H1 (cell line): ENCODE data around the gene FAM13C. TPM values are rescaled to one million over a fixed set of nuclear protein-coding genes. Genes with fewer than 3 reads are reported as not detected.

Experiments
- TAF7 ChIP-seq: optimal IDR thresholded peaks from 2 replicates; pipeline ENCODE3; 2011; ENCODE audit warnings: low read depth, mild to moderate bottlenecking, inconsistent platforms, low read length, moderate library complexity, borderline replicate concordance
- polyA plus RNA-seq, 7 experiments: library from polyadenylated mRNA; depleted of rRNA in 3 of 7; stranded (reverse) in 5 of 7; unstranded in 2 of 7; fragments of >200 nt in 5 of 7; fragments of 200-250 nt in 2 of 7; gene quantifications; 1 replicate in 5 of 7; 2 replicates in 1 of 7; 4 replicates in 1 of 7; pipeline versions ENCODE4 v1.2.1 to v1.2.3, GENCODE V29; 2011 to 2013; ENCODE audit warnings: missing spikeins in 2 of 7, mixed read lengths in 2 of 7
- total RNA-seq: library from RNA; stranded (reverse); fragmentation: NEBNext Ultra II Directional; extraction: Animal tissue kit (Norgen Biotek cat#: 25700); gene quantifications from 2 replicates; pipeline ENCODE4 v1.2.1, GENCODE V29; 2021

The FAM13C gene
- total and polyA plus RNA-seq, 2 of the 8 experiments (the other 6 are each of a cell fraction or from before 2014, with no cell fraction given): 0.56 to 0.62 TPM

GRCh38 chr10:59340285-59340684, 22.1 kb downstream of the FAM13C start (continued):
- TF ChIP-seq TAF7: no peak
